ENCODE results near the gene DLG5.

The DLG5 gene

GRCh38 chr10:77793831-77794230 lies 132.7 kb downstream of the DLG5 start:
- Histone ChIP-seq H3K27ac (ENCODE audit: low read depth, low read length) (no peak overlapping the region), H2AFZ (ENCODE audit: low read depth, low read length, severe bottlenecking) (no peak overlapping the region), H3K9me2 (replicated peaks; ENCODE audit: insufficient read depth, low read length) (no peaks in the 10 kb centered on the region), H3K4me3 (ENCODE audit: insufficient read depth, low read length, poor library complexity, severe bottlenecking) (no peak overlapping the region), H3F3A (ENCODE audit: insufficient read depth) (no peaks in the 10 kb centered on the region), H4K20me1 (ENCODE audit: low read depth, low read length) (no peaks in the 10 kb centered on the region), H3K9ac (ENCODE audit: low read length) (no peak overlapping the region), H3K9me3 (ENCODE audit: insufficient read depth, low read length) (no peaks in the 10 kb centered on the region), H3K79me2 (ENCODE audit: insufficient read depth, low read length) (no peaks in the 10 kb centered on the region), H3K36me3 (ENCODE audit: low read length) (no peaks in the 10 kb centered on the region), H3K27me3 (ENCODE audit: low read length) (no peaks in the 10 kb centered on the region), H3K4me2 (ENCODE audit: low read depth, low read length, poor library complexity, severe bottlenecking) (no peak overlapping the region)
- TF ChIP-seq EZH2phosphoT487 (conservative IDR thresholded peaks at IDR 0.05; ENCODE audit: low read length) (no peak), CTCF (IDR thresholded peaks at IDR 0.05; ENCODE audit: insufficient read depth, low read length, poor library complexity, severe bottlenecking) (no peak)

DNA sequence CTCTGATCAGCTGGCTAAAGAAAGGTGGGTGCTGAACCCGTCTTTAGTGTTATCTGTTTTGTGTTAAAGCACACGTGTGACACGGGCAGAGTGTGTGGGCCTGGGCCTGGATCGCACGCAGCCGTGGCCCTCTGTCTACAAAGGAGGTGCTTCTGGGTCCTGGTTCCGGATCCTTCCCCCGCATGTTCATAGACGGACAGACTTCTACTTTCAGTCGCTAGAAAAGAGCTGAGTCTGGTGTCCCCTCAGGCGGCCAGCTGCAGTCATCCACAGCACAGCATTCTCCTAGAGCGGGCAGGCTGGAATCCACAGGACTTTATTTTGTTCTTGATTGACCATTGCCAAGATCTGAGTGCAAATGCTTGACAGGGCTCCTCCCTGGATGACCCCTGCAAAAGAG lies 134.4 kb downstream of the DLG5 start:
- H3K9ac ChIP-seq (ENCODE audit: low read length) = no peak overlapping the region
- no peak overlapping the region for H3K4me2 ChIP-seq (ENCODE audit: low read depth, low read length, poor library complexity, severe bottlenecking)
- H3K9me2 ChIP-seq (replicated peaks; ENCODE audit: insufficient read depth, low read length) = no peaks in the 10 kb centered on the region
- no peaks in the 10 kb centered on the region for H3K79me2 ChIP-seq (ENCODE audit: insufficient read depth, low read length)
- no peaks in the 10 kb centered on the region for H3F3A ChIP-seq (ENCODE audit: insufficient read depth)
- H4K20me1 ChIP-seq (ENCODE audit: low read depth, low read length) = no peaks in the 10 kb centered on the region
- H3K4me3 ChIP-seq (ENCODE audit: insufficient read depth, low read length, poor library complexity, severe bottlenecking) = no peak overlapping the region
- no peaks in the 10 kb centered on the region for H3K36me3 ChIP-seq (ENCODE audit: low read length)
- no peaks in the 10 kb centered on the region for H3K27me3 ChIP-seq (ENCODE audit: low read length)
- no peak for TF ChIP-seq EZH2phosphoT487 (conservative IDR thresholded peaks at IDR 0.05; ENCODE audit: low read length)
- no peak for TF ChIP-seq CTCF (IDR thresholded peaks at IDR 0.05; ENCODE audit: insufficient read depth, low read length, poor library complexity, severe bottlenecking)
- H2AFZ ChIP-seq (ENCODE audit: low read depth, low read length, severe bottlenecking) = no peak overlapping the region
- H3K27ac ChIP-seq (ENCODE audit: low read depth, low read length) = no peak overlapping the region
- H3K9me3 ChIP-seq (ENCODE audit: insufficient read depth, low read length) = no peaks in the 10 kb centered on the region

DNA sequence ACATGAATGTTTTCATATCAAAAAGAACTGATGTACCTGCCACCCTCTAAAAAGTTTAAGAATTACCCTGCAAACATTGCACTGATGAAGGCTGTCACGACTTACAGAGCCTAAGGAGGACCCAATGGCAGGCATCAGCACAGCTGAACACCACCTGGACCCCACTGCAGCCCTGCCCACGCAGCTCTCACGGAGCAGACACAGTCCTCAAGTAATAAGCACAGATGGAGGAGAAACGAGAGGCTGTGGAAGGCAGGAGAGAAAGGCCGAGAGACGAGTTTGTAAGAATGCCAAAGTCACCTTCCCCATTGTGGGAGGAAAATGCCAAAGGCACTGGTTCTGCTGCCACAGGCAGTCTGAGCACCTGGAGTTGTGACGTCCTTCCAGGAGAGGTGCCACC lies 135.0 kb downstream of the DLG5 start:
- no peaks in the 10 kb centered on the region for H4K20me1 ChIP-seq (ENCODE audit: low read depth, low read length)
- no peaks in the 10 kb centered on the region for H3K9me2 ChIP-seq (replicated peaks; ENCODE audit: insufficient read depth, low read length)
- H3K36me3 ChIP-seq (ENCODE audit: low read length) = no peaks in the 10 kb centered on the region
- no peaks in the 10 kb centered on the region for H3F3A ChIP-seq (ENCODE audit: insufficient read depth)
- H3K4me3 ChIP-seq (ENCODE audit: insufficient read depth, low read length, poor library complexity, severe bottlenecking) = no peak overlapping the region
- no peak for TF ChIP-seq CTCF (IDR thresholded peaks at IDR 0.05; ENCODE audit: insufficient read depth, low read length, poor library complexity, severe bottlenecking)
- TF ChIP-seq EZH2phosphoT487 (conservative IDR thresholded peaks at IDR 0.05; ENCODE audit: low read length) = no peak
- no peaks in the 10 kb centered on the region for H3K79me2 ChIP-seq (ENCODE audit: insufficient read depth, low read length)
- no peaks in the 10 kb centered on the region for H3K9me3 ChIP-seq (ENCODE audit: insufficient read depth, low read length)
- no peak overlapping the region for H3K9ac ChIP-seq (ENCODE audit: low read length)
- H3K27me3 ChIP-seq (ENCODE audit: low read length) = no peaks in the 10 kb centered on the region
- H3K4me2 ChIP-seq (ENCODE audit: low read depth, low read length, poor library complexity, severe bottlenecking) = no peak overlapping the region
- no peak overlapping the region for H2AFZ ChIP-seq (ENCODE audit: low read depth, low read length, severe bottlenecking)
- no peak overlapping the region for H3K27ac ChIP-seq (ENCODE audit: low read depth, low read length)

DNA sequence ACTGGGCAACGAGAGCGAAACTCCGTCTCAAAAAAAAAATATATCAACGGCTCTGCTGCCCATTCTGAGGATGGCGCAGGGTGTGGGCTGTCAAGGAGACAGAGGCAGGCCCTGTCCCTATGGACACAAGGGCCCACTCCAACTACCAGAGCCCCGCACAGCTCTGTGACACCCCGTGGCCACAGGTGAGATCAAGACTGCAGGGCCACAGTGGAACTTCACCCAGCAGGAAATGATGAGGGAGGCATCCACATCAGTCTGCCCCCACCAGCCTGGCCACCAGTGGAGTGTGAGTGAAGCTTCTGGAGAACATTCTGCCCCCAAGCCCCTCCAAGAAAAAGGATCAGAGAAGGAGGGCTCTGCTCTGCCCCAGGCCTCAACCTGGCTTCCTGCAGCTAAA lies 136.7 kb downstream of the DLG5 start:
- Histone ChIP-seq H3K9me2 (replicated peaks; ENCODE audit: insufficient read depth, low read length) (no peaks in the 10 kb centered on the region), H3K4me3 (ENCODE audit: insufficient read depth, low read length, poor library complexity, severe bottlenecking) (no peak overlapping the region), H3K9ac (ENCODE audit: low read length) (no peak overlapping the region), H3F3A (ENCODE audit: insufficient read depth) (no peaks in the 10 kb centered on the region), H4K20me1 (ENCODE audit: low read depth, low read length) (no peaks in the 10 kb centered on the region), H3K27me3 (ENCODE audit: low read length) (no peaks in the 10 kb centered on the region), H3K27ac (ENCODE audit: low read depth, low read length) (no peak overlapping the region), H3K9me3 (ENCODE audit: insufficient read depth, low read length) (no peaks in the 10 kb centered on the region), H3K36me3 (ENCODE audit: low read length) (no peaks in the 10 kb centered on the region), H2AFZ (ENCODE audit: low read depth, low read length, severe bottlenecking) (no peak overlapping the region), H3K79me2 (ENCODE audit: insufficient read depth, low read length) (no peaks in the 10 kb centered on the region), H3K4me2 (ENCODE audit: low read depth, low read length, poor library complexity, severe bottlenecking) (no peak overlapping the region)
- no peak for TF ChIP-seq CTCF (IDR thresholded peaks at IDR 0.05; ENCODE audit: insufficient read depth, low read length, poor library complexity, severe bottlenecking)
- no peak for TF ChIP-seq EZH2phosphoT487 (conservative IDR thresholded peaks at IDR 0.05; ENCODE audit: low read length)

Measured in SU-DHL-6 (cell line).